GM19463 (cell line): Measurements from ENCODE around the gene NUTF2.
"Not testable (repeated sequence)": the region's sequence is repeated elsewhere in the genome, so short reads cannot be mapped to it uniquely, and the experiment has no call there.

Source experiments
- ATAC-seq: cut with Tn5 transposase; IDR thresholded peaks from one replicate; pipeline ENCODE4 v1.9.1; 2021; ENCODE audit warnings: mild to moderate bottlenecking, moderate library complexity; ENCODE audit not compliant: unreplicated experiment

Gene NUTF2

DNA sequence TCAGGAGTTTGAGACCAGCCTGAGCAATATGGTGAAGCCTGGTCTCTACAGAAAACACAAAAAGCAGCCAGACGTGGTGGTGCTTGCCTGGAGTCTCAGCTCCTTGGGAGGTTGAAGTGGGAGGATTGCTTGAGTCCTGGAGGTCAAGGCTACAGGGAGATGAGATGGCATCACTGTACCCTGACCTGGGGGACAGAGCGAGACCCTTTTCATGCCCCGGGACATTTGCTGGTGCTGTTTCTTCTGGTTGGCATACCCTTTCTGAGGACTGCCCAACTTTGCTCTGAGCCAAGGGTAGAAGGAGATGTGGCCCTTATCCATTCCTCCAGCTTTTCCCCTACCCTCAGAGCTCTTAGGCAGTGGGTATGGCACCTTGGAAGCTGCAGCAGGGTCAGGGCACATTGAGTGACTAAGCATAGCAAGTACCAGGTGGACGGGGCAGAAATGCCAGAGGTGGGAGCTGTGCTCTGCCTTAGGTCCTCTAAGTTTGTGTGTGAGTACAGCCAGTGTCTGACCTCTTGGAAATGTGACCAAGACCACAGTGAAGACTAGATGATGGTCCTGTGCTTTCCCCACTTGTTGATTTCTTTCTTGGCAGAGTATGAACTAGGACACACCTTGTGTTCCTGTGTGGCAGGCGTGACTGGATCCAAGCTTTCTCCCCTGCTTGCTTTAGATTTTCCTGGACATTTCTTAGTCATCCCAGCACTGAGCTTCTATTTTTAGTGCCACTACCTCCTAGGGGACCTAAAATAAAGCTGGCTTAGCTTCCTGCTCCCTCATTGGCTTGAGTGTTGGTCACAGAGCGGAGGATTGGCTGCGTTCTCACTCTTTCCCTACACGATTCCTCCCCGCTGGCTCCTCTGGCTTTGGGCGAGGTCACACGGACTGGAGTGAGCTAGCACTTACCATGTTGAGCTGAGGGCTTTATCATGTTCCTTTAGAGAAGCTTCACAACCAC lies 16.2 kb downstream of the NUTF2 start:
- no peak for ATAC-seq

DNA sequence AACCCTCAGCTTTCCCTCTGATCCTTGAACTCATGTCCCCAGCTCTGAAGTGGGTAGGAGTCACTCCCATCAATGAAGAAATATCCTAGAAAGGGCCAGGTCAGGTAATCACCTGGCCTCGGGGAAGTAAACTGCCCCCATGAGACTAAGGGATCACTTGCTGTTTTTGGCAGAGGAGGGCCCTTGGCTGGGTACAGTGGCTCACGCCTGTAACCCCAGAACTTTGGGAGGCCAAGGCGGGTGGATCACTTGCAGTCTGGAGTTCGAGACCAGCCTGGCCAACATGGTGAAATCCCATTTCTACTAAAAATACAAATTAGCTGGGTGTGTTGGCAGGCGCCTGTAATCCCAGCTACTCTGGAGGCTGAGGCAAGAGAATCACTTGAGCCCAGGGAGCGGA lies 17.3 kb downstream of the NUTF2 start:
- not testable (repeated sequence) for ATAC-seq

DNA sequence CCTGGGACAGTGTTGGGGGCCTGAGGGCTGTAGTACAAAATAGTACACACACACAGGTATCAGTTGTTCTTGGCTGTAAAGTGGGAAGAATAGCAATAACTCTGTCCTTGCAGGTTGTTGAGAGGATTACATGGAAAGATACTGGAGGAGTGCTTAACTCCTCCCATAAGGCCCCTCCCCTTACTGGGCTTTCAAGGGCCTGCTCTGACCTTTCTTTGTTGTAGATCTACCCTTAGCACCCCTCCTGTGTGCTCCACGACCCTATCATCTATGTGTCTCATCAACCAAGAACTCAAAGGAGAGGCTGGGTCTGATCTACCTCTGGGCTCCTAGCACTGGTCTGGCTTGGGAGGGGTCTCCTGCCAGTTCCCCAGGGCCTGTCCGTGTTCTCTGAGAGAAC lies 17.9 kb downstream of the NUTF2 start:
- no peak for ATAC-seq

DNA sequence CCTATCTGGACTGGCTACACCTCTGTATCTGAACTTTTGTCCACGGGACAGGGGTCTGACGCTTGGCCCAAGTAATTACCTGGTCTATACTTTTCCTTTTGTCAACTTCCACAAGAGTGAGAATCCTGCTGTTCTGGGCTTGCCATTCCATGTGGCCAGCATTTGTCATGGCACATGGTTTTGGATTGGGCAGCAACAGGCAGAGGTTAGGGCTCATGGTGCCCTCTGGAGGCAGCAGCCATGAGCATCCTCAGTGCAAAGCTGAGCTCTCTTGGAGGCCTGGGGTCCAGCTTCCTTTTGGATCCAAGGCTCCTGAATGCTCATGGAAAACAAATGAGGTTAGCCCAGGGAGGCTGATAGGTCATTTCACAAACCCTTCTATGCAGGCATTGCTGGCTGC lies 18.6 kb downstream of the NUTF2 start:
- ATAC-seq, result no peak

DNA sequence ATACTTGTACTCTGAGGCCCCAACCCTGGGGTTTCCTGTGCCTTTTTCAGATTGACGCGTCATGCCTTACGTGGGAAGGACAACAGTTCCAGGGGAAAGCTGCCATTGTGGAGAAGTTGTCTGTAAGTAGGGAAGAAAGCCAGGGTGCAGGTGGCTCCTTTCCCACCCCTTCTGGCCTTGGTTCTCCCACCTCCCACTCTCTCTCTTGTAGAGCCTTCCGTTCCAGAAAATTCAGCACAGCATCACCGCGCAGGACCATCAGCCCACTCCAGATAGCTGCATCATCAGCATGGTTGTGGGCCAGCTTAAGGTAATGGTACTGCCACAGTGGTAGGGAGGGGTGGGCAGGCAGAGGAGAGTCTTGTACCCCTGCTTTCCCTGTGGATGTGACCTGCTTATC lies 21.6 kb downstream of the NUTF2 start:
- no peak for ATAC-seq

DNA sequence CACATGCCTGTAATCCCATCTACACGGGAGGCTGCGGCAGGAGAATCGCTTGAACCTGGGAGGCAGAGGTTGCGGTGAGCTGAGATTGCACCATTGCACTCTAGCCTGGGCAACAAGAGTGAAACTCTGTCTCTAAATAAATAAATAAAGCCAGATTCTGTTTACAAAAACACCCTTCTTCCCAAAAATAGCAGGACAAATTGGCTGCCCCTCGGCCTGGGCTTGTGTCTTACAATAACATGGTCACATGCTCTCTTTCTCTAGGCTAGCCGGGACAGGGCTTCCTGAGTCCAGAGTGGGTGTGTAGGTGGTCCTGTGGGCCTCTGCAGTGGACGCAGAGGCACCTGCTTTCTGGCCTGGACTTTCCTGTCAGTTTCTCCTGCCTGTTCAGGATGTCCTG lies 22.9 kb downstream of the NUTF2 start:
- no peak for ATAC-seq

DNA sequence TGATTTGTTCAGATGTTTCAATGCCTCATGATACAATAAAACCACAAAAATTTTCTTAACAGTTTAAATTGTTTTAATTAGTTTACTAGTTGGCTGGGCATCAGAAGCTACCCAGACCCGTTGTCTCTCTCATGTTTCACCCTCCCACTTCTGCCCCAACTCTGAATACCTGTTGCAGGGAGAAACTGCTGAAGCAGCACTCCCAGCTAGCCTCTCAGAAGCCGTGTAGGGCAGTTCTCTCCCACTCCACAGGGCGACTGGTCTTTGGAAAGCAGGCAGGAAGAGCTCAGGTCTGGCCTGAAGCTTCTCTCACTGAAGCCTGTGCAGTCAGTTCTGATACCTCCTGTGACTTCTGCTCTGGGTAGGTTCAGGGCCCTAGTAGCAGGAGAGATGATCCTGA lies 24.5 kb downstream of the NUTF2 start:
- ATAC-seq, result no peak

DNA sequence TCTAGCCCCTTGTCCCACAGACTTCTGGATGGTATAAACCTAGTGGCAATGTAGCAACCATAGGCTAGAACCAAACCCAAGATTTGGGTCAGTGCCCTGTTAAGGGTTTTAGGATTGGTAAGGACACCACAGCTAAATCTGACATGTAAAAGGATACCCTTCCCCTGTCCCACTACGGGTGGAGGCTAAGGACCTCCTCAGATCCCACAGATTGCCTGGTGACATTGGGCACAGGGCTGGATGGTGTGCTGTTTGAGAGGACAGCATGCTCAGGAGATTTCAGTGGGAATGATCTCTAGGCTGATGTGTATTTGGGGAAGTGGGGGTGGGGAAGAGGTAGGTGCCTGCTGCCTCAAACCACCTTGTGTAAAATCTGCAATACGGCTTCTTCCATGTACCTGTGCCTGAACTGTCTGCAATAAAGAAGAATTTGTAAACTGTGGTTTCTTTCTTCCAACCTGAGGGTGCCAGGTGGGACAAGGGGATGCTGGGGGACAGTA lies 25.4 kb downstream of the NUTF2 start:
- no peak for ATAC-seq

DNA sequence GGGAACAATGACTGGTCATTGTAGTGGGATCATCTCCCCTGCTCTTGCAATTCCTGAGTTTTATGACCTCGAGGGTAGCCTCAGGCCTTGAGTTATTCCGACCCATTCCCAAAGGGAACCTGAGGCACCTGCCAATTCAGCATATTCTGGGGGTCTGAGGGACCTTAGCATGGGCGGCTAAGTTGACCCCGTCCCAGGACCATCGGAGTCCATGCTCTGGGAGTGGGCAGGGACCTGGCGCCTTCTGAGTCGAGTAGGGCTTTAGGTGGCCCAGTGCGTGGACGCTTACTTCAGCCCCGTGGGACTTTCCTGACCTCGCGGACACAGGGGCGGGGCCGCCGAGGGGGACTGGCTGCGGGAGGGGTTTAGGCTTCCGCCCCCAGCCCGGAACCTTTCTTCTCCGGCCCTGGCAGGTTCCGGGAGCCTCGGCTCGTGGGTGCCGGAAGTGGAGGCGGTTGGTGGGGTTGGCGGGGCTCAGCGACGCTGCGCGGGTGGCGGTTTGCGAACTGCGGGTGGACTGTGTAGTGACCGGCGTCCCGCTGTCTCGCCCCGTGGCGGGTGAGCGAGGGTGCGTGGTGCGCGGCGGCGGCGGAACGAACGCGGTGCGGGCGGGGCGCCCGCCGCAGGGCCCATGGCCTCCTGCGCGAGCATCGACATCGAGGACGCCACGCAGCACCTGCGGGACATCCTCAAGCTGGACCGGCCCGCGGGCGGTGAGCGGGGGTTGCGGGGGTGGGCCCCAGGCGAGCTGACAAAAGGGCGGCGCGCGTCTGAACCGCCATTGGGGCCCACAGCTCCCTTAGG lies 26.1 kb downstream of the NUTF2 start, which contains the start of gene EDC4:
EDC4 (plus strand) TSS at position 422 of the 804 bp plus-strand sequence; CDS start at position 632, 210 bp downstream.
- peak; percentile 83 for ATAC-seq

DNA sequence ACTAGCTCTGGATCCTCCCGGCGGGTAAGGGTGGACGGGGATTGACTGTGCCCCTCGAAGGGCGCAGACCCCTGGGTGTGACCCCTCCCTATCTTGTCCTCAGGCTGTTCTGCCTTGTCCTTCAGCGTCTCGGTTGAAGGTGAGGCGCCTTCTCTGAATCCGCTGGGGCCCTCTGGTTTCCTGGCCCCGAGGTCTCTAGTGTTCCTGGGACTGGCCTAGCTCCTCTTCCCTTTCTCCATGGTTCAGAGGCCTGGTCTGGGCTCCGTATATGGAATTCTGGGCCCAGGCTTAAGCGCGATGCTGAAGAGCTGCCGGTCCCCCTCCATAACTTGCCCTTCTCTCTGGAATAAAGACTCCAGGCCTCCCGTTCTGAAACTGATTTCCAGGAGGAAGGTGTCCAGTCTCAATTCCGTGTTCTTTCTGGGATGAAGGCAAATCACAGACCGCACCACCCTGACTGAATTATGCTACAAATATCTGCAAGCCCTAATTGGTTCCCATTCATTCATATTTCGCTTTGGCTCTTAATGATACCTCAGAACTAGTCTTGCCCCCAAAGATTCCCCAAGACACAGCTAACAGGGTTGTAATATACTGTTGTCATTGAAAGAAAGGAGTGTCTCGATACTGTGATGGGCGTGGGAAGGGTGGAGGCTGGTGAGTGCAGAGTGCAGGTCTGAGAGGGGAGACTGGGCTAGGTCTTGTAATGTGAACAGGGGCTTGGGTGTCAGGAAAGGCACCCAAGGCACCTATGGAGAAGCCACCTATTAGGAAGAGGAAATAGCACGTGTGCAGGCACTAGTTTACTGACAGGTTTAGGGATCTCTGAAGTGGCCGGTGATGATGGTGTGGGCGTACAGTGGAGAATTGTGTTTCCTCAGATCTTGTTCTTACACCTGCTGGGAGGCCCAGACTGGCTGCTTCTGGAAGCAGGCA lies 27.0 kb downstream of the NUTF2 start:
- ATAC-seq, result no peak

DNA sequence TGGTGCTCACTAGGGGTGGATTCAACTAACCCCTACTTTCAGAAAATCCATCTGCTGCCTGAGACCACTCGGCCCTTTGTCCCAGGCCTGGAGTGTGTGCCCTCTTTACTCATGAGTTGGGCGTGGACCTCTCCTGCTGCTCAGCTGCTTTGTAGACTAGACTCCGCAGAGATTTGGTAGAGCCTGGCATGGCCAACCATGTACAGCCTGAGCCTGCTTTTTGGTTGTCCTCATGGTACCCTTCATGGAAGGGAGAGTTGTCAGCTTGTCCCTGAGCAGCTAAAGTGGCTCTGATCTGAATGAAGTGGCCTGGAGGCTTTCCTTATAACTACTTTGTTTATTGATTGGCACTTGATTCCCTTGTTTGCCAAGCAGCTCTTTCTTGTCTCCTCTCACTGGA lies 27.6 kb downstream of the NUTF2 start:
- no peak for ATAC-seq

DNA sequence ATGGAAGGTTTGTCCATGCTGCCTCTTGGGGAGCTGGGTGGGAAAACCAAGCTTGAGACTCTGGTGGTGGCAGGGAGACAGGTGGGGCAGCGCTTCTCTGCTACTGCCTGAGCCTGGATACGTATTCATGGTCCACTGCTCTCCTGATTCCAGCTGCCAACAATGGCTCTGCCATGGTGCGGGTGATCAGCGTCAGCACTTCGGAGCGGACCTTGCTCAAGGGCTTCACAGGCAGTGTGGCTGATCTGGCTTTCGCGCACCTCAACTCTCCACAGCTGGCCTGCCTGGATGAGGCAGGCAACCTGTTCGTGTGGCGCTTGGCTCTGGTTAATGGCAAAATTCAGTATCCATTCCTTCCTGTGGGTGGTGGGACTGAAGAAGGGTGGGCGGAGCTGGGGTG lies 30.3 kb downstream of the NUTF2 start:
- no peak for ATAC-seq

DNA sequence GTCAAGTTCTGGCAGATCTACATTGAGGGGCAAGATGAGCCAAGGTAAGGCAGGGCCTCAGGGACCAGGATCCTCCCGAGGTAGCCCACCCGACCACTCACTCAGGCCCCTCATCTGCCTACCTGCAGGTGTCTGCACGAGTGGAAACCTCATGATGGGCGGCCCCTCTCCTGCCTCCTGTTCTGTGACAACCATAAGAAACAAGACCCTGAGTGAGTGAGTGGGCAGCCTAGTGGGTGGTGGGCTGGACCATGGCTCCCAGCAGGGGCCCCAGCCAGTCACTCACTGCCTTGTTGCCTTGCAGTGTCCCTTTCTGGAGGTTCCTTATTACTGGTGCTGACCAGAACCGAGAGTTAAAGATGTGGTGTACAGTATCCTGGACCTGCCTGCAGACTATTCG lies 31.5 kb downstream of the NUTF2 start:
- ATAC-seq, result no peak

DNA sequence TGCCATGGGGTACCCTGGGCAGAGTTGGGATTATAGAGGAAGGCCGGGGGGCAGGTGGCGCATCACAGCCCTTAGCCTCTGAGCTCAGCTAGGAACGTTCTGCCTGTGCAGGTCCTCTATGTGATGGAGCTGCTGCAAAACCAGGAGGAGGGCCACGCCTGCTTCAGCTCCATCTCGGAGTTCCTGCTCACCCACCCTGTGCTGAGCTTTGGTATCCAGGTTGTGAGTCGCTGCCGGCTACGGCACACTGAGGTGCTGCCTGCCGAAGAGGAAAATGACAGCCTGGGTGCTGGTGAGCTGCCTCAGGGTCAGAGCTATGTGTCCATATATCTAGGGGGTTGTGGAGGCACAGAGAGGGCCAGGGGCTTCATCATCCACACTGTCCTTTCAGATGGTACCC lies 32.1 kb downstream of the NUTF2 start:
- no peak for ATAC-seq

DNA sequence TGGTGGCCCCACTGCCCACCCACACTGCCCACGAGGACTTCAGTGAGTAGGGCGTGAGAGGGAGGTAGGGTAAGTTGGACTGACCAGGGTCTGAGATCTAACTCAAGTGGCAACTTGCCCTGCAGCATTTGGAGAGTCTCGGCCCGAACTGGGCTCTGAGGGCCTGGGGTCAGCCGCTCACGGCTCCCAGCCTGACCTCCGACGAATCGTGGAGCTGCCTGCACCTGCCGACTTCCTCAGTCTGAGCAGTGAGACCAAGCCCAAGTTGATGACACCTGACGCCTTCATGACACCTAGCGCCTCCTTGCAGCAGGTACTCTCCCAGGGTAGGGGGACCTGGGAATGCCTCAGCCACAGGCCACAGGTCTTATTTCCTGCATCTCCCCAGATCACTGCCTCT lies 32.7 kb downstream of the NUTF2 start:
- no peak for ATAC-seq

DNA sequence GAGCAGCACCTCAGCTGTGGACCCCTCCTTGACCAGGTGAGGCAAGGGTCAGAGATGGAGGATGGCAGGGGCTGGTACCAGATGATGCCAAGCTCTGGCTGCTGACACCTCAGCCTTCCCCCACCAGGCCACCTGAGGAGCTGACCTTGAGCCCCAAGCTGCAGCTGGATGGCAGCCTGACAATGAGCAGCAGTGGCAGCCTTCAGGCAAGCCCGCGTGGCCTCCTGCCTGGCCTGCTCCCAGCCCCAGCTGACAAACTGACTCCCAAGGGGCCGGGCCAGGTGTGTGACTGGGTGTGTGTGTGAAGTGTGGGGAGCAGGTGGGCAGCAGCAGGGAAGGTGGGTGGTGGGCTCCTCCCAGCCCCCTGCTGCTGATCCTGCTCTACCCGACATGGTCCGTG lies 33.2 kb downstream of the NUTF2 start:
- ATAC-seq, result no peak

DNA sequence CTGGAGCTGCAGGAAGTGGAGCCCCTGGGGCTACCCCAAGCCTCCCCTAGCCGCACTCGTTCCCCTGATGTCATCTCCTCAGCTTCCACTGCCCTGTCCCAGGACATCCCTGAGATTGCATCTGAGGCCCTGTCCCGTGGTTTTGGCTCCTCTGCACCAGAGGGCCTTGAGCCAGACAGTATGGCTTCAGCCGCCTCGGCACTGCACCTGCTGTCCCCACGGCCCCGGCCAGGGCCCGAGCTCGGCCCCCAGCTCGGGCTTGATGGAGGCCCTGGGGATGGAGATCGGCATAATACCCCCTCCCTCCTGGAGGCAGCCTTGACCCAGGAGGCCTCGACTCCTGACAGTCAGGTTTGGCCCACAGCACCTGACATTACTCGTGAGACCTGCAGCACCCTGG lies 33.9 kb downstream of the NUTF2 start:
- no peak for ATAC-seq

DNA sequence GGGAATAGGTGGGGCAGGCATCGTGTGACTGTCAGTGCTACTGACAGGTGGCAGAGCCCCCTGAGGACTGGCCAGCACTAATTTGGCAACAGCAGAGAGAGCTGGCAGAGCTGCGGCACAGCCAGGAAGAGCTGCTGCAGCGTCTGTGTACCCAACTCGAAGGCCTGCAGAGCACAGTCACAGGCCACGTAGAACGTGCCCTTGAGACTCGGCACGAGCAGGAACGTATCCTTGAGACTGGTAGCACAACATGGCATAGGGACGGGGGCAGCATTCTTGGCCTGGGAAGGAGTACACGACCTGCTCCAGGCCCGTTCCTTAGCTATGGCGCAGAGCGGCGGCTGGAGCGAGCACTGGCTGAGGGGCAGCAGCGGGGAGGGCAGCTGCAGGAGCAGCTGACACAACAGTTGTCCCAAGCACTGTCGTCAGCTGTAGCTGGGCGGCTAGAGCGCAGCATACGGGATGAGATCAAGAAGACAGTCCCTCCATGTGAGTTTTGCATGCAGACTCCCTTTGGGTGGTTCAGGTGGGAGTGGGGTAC lies 35.0 kb downstream of the NUTF2 start:
- ATAC-seq, result no peak

DNA sequence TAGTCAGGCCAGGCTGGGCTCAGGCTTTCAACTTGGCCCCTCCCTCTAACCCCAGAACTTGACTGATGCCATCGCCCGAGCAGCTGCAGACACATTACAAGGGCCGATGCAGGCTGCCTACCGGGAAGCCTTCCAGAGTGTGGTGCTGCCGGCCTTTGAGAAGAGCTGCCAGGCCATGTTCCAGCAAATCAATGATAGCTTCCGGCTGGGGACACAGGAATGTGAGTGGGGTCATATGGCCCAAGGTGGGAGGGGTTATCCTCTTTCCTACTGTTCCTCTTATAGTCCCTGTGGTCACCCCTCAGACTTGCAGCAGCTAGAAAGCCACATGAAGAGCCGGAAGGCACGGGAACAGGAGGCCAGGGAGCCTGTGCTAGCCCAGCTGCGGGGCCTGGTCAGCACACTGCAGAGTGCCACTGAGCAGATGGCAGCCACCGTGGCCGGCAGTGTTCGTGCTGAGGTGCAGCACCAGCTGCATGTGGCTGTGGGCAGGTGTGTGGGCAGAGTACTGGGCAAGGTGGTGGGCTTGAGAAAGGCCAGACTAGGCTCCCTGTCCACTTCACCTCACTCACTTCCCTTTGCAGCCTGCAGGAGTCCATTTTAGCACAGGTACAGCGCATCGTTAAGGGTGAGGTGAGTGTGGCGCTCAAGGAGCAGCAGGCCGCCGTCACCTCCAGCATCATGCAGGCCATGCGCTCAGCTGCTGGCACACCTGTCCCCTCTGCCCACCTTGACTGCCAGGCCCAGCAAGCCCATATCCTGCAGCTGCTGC lies 35.8 kb downstream of the NUTF2 start:
- ATAC-seq, result no peak
